T-helper 1 cell treated with Interleukin-12 subunit alpha and Interleukin-12 subunit beta and Interleukin-4 antibody, amounts not matched to agents 30 μg/mL and 1 μg/mL, for 36 hours (primary cell): ENCODE results near the gene CUX1.

Experiments
- H3K27ac Mint-ChIP-seq: one replicate; pipeline ENCODE4 v1.8.0; 2021; ENCODE audit warnings: mild to moderate bottlenecking, mixed read lengths
- H3K27me3 Mint-ChIP-seq: one replicate; pipeline ENCODE4 v1.8.0; 2021; ENCODE audit warnings: low read depth, mixed read lengths
- H3K36me3 Mint-ChIP-seq: one replicate; pipeline ENCODE4 v1.8.0; 2021; ENCODE audit warnings: low read depth, mixed read lengths
- H3K4me1 Mint-ChIP-seq: one replicate; pipeline ENCODE4 v1.8.0; 2021; ENCODE audit warnings: low read depth, mixed read lengths
- H3K4me3 Mint-ChIP-seq: one replicate; pipeline ENCODE4 v1.8.0; 2021; ENCODE audit warnings: mild to moderate bottlenecking, moderate library complexity, mixed read lengths
- H3K9me3 Mint-ChIP-seq: one replicate; pipeline ENCODE4 v1.8.0; 2021; ENCODE audit warnings: mixed read lengths

Gene CUX1

GRCh38 chr7:101937717-101938514 is 120.5 kb downstream of the CUX1 start:
- H3K9me3 Mint-ChIP-seq = no peaks in the 10 kb centered on the region
- H3K27me3 Mint-ChIP-seq = no peaks in the 10 kb centered on the region
- H3K4me3 Mint-ChIP-seq = no peak overlapping the region
- H3K36me3 Mint-ChIP-seq = no peaks in the 10 kb centered on the region
- H3K27ac Mint-ChIP-seq = no peak overlapping the region
- H3K4me1 Mint-ChIP-seq = peaks cover 4% of the 10 kb centered on the region

- H3K9me3 Mint-ChIP-seq = no peaks in the 10 kb centered on the region
Observed at GRCh38 chr7:101939136-101939695, 121.8 kb downstream of the CUX1 start.

GRCh38 chr7:101940151-101940550 is 122.7 kb downstream of the CUX1 start:
- Mint-ChIP-seq H3K27me3 (no peaks in the 10 kb centered on the region), H3K36me3 (no peaks in the 10 kb centered on the region), H3K4me3 (no peak overlapping the region), H3K9me3 (no peaks in the 10 kb centered on the region), H3K27ac (no peak overlapping the region), H3K4me1 (peaks cover 4% of the 10 kb centered on the region)

More at GRCh38 chr7:101939136-101939695, 121.8 kb downstream of the CUX1 start:
- Mint-ChIP-seq H3K36me3 (no peaks in the 10 kb centered on the region), H3K4me3 (no peak overlapping the region), H3K27me3 (no peaks in the 10 kb centered on the region), H3K27ac (no peak overlapping the region), H3K4me1 (peaks cover 4% of the 10 kb centered on the region)

- H3K36me3 Mint-ChIP-seq = no peaks in the 10 kb centered on the region
- no peak overlapping the region for H3K27ac Mint-ChIP-seq
- H3K4me3 Mint-ChIP-seq = no peak overlapping the region
- no peaks in the 10 kb centered on the region for H3K9me3 Mint-ChIP-seq
- H3K4me1 Mint-ChIP-seq = peaks cover 4% of the 10 kb centered on the region
- no peaks in the 10 kb centered on the region for H3K27me3 Mint-ChIP-seq
Observed at GRCh38 chr7:101940830-101941229, 123.4 kb downstream of the CUX1 start.

GRCh38 chr7:101941481-101942383 is 124.3 kb downstream of the CUX1 start:
- H3K4me3 Mint-ChIP-seq = no peak overlapping the region
- no peaks in the 10 kb centered on the region for H3K36me3 Mint-ChIP-seq
- no peak overlapping the region for H3K27ac Mint-ChIP-seq
- no peaks in the 10 kb centered on the region for H3K9me3 Mint-ChIP-seq
- peaks cover 3% of the 10 kb centered on the region for H3K4me1 Mint-ChIP-seq
- no peaks in the 10 kb centered on the region for H3K27me3 Mint-ChIP-seq

- Mint-ChIP-seq H3K4me1 (peaks cover 3% of the 10 kb centered on the region), H3K27ac (no peak overlapping the region), H3K36me3 (no peaks in the 10 kb centered on the region), H3K4me3 (no peak overlapping the region), H3K9me3 (no peaks in the 10 kb centered on the region), H3K27me3 (no peaks in the 10 kb centered on the region)
Observed at GRCh38 chr7:101942603-101943210, 125.3 kb downstream of the CUX1 start.

GRCh38 chr7:101943306-101943705 is 125.9 kb downstream of the CUX1 start:
- Mint-ChIP-seq H3K27ac (no peak overlapping the region), H3K9me3 (no peaks in the 10 kb centered on the region), H3K36me3 (no peaks in the 10 kb centered on the region), H3K27me3 (no peaks in the 10 kb centered on the region), H3K4me1 (peaks cover 3% of the 10 kb centered on the region), H3K4me3 (no peak overlapping the region)

- Mint-ChIP-seq H3K9me3 (no peaks in the 10 kb centered on the region), H3K4me3 (no peak overlapping the region), H3K27ac (no peak overlapping the region), H3K4me1 (peaks cover 2% of the 10 kb centered on the region), H3K27me3 (no peaks in the 10 kb centered on the region), H3K36me3 (no peaks in the 10 kb centered on the region)
Observed at GRCh38 chr7:101943889-101944600, 126.6 kb downstream of the CUX1 start.

GRCh38 chr7:101944611-101945010 is 127.2 kb downstream of the CUX1 start:
- Mint-ChIP-seq H3K27ac (no peak overlapping the region), H3K9me3 (no peaks in the 10 kb centered on the region), H3K36me3 (no peaks in the 10 kb centered on the region), H3K27me3 (no peaks in the 10 kb centered on the region), H3K4me1 (no peaks in the 10 kb centered on the region), H3K4me3 (no peak overlapping the region)

- no peak overlapping the region for H3K27ac Mint-ChIP-seq
Observed at GRCh38 chr7:101945034-101945758, 127.8 kb downstream of the CUX1 start.

GRCh38 chr7:101947899-101948298 is 130.5 kb downstream of the CUX1 start:
- Mint-ChIP-seq H3K27ac (no peak overlapping the region), H3K9me3 (no peaks in the 10 kb centered on the region), H3K36me3 (no peaks in the 10 kb centered on the region), H3K4me3 (no peak overlapping the region), H3K4me1 (no peaks in the 10 kb centered on the region), H3K27me3 (no peaks in the 10 kb centered on the region)

More at GRCh38 chr7:101945034-101945758, 127.8 kb downstream of the CUX1 start:
- Mint-ChIP-seq H3K4me1 (no peaks in the 10 kb centered on the region), H3K27me3 (no peaks in the 10 kb centered on the region), H3K4me3 (no peak overlapping the region), H3K36me3 (no peaks in the 10 kb centered on the region), H3K9me3 (no peaks in the 10 kb centered on the region)

GRCh38 chr7:101948650-101949049 is 131.2 kb downstream of the CUX1 start:
- Mint-ChIP-seq H3K9me3 (no peaks in the 10 kb centered on the region), H3K27ac (no peak overlapping the region), H3K27me3 (no peaks in the 10 kb centered on the region), H3K4me1 (peaks cover 5% of the 10 kb centered on the region), H3K4me3 (no peak overlapping the region), H3K36me3 (no peaks in the 10 kb centered on the region)

GRCh38 chr7:101950450-101951119 is 133.2 kb downstream of the CUX1 start:
- H3K4me3 Mint-ChIP-seq = no peak overlapping the region
- H3K27me3 Mint-ChIP-seq = no peaks in the 10 kb centered on the region
- peaks cover 5% of the 10 kb centered on the region for H3K4me1 Mint-ChIP-seq
- H3K27ac Mint-ChIP-seq = no peak overlapping the region
- H3K36me3 Mint-ChIP-seq = no peaks in the 10 kb centered on the region
- no peaks in the 10 kb centered on the region for H3K9me3 Mint-ChIP-seq
